ENCODE measurements around the gene DIPK1C.
A peak's percentile ranks its signal among the peaks of the same experiment; 100 is the strongest.

Gene DIPK1C

GRCh38 chr18:74457043-74457724 lies at the start of gene DIPK1C:
TSS of gene DIPK1C (minus strand) at chr18:74457308. CDS start at chr18:74457259, 49 bp downstream.
- Histone ChIP-seq H3K4me3 (IDR thresholded peaks at IDR 0.05; ENCODE audit: insufficient read depth, low read depth, low read length) (no peak within 1 kb of the TSS), H4K20me1 (ENCODE audit: insufficient read depth) (no peaks in the 10 kb centered on the region), H3K4me2 (no peak within 1 kb of the TSS), H3K27ac (no peak within 1 kb of the TSS), H3K79me2 (ENCODE audit: insufficient read depth, low read depth) (no peaks in the 10 kb centered on the region), H3K9ac (no peak within 1 kb of the TSS), H2AFZ (ENCODE audit: low read depth) (no peak within 1 kb of the TSS), H3K36me3 (ENCODE audit: insufficient read depth) (no peaks in the 10 kb centered on the region), H3K27me3 (ENCODE audit: insufficient read depth, low read depth) (no peaks in the 10 kb centered on the region), H3K4me1 (ENCODE audit: low read depth, poor library complexity, severe bottlenecking) (no peaks in the 10 kb centered on the region)
- no peak for TF ChIP-seq CTCF (conservative IDR thresholded peaks at IDR 0.05; ENCODE audit: low read depth, low read length)

GRCh38 chr18:74506448-74507084 lies 49.5 kb upstream of the DIPK1C start:
- Histone ChIP-seq H4K20me1 (ENCODE audit: insufficient read depth) (0 out of 2 replicates have a peak, but pooled peaks cover 6% of the 10 kb centered on the region), H3K79me2 (ENCODE audit: insufficient read depth, low read depth) (peaks cover 86% of the 10 kb centered on the region), H3K4me3 (IDR thresholded peaks at IDR 0.05; ENCODE audit: insufficient read depth, low read depth, low read length) (no peak overlapping the region), H3K4me2 (no peak overlapping the region), H3K9ac (no peak overlapping the region), H3K36me3 (ENCODE audit: insufficient read depth) (peaks cover 65% of the 10 kb centered on the region; the same call in 1 of the 2 replicates), H3K27ac (no peak overlapping the region), H2AFZ (ENCODE audit: low read depth) (no peak overlapping the region), H3K27me3 (ENCODE audit: insufficient read depth, low read depth) (no peaks in the 10 kb centered on the region), H3K4me1 (ENCODE audit: low read depth, poor library complexity, severe bottlenecking) (peaks cover 41% of the 10 kb centered on the region)
- TF ChIP-seq CTCF (conservative IDR thresholded peaks at IDR 0.05; ENCODE audit: low read depth, low read length), result no peak

GRCh38 chr18:74505776-74506175 lies 48.7 kb upstream of the DIPK1C start:
- H3K4me2 ChIP-seq, result no peak overlapping the region
- H4K20me1 ChIP-seq (ENCODE audit: insufficient read depth), result 0 out of 2 replicates have a peak, but pooled peaks cover 6% of the 10 kb centered on the region
- H3K79me2 ChIP-seq (ENCODE audit: insufficient read depth, low read depth), result peaks cover 94% of the 10 kb centered on the region
- H2AFZ ChIP-seq (ENCODE audit: low read depth), result no peak overlapping the region
- no peak overlapping the region for H3K27ac ChIP-seq
- H3K4me3 ChIP-seq (IDR thresholded peaks at IDR 0.05; ENCODE audit: insufficient read depth, low read depth, low read length), result no peak overlapping the region
- peaks cover 63% of the 10 kb centered on the region; the same call in 1 of the 2 replicates for H3K36me3 ChIP-seq (ENCODE audit: insufficient read depth)
- TF ChIP-seq CTCF (conservative IDR thresholded peaks at IDR 0.05; ENCODE audit: low read depth, low read length), result no peak
- H3K9ac ChIP-seq, result no peak overlapping the region
- H3K27me3 ChIP-seq (ENCODE audit: insufficient read depth, low read depth), result no peaks in the 10 kb centered on the region
- H3K4me1 ChIP-seq (ENCODE audit: low read depth, poor library complexity, severe bottlenecking), result peaks cover 41% of the 10 kb centered on the region

DNA sequence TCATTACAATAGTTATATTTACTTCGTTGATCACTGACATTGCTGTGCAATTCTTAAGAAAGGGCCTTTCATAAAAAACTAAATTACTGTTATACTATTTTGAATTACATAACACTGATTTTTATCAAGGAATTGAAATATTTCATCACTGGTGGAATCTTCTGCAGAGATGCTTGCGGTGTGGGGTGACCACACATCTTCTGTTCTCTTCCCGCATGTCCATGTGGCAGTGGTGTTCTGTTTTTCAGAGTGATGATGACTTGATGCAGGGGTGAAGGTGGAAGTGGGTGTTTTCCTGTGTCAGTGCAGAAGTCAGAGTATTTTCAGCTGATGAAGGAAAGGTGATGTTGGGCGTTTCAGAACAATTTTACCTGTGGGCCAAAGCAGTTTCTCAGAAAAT lies 46.0 kb upstream of the DIPK1C start:
- 0 out of 2 replicates have a peak, but pooled peaks cover 2% of the 10 kb centered on the region for H4K20me1 ChIP-seq (ENCODE audit: insufficient read depth)
- H3K9ac ChIP-seq, result no peak overlapping the region
- peaks cover 89% of the 10 kb centered on the region for H3K79me2 ChIP-seq (ENCODE audit: insufficient read depth, low read depth)
- H2AFZ ChIP-seq (ENCODE audit: low read depth), result no peak overlapping the region
- H3K27ac ChIP-seq, result peak overlapping the region; percentile 78; the same call in 1 of the 2 replicates
- H3K36me3 ChIP-seq (ENCODE audit: insufficient read depth), result peaks cover 52% of the 10 kb centered on the region; the same call in 1 of the 2 replicates
- H3K27me3 ChIP-seq (ENCODE audit: insufficient read depth, low read depth), result no peaks in the 10 kb centered on the region
- no peak for TF ChIP-seq CTCF (conservative IDR thresholded peaks at IDR 0.05; ENCODE audit: low read depth, low read length)
- peak overlapping the region; percentile 70 for H3K4me2 ChIP-seq
- peaks cover 48% of the 10 kb centered on the region for H3K4me1 ChIP-seq (ENCODE audit: low read depth, poor library complexity, severe bottlenecking)
- no peak overlapping the region for H3K4me3 ChIP-seq (IDR thresholded peaks at IDR 0.05; ENCODE audit: insufficient read depth, low read depth, low read length)
